LoVo (cell line): Measurements from ENCODE around the gene SPDYE5.

Experiments used
- DNase-seq: peaks from one replicate; pipeline ENCODE4 v3.0.0-alpha.2; 2016; ENCODE audit warnings: low spot score

SPDYE5 gene

GRCh38 chr7:75537731-75538130 is 45.6 kb downstream of the SPDYE5 start:
- no peak for DNase-seq

GRCh38 chr7:75546237-75547015 is 54.3 kb downstream of the SPDYE5 start:
- no peak for DNase-seq
